Activated T-cell treated with anti-CD3 and anti-CD28 coated beads, Interleukin-2, amount 50 U/mL, for 24 hours (primary cell): ENCODE data around the gene MRFAP1L1.

Experiments used
- DNase-seq: peaks from one replicate; pipeline ENCODE4 v3.0.0-alpha.2; 2020
- H3K27ac Mint-ChIP-seq: 2 replicates; pipeline ENCODE4 v1.8.0; 2020; ENCODE audit warnings: mild to moderate bottlenecking, mixed read lengths
- H3K27me3 Mint-ChIP-seq: 2 replicates; pipeline ENCODE4 v1.8.0; 2020; ENCODE audit warnings: mixed read lengths
- H3K36me3 Mint-ChIP-seq: 2 replicates; pipeline ENCODE4 v1.8.0; 2020; ENCODE audit warnings: low read depth, mixed read lengths
- H3K4me1 Mint-ChIP-seq: 2 replicates; pipeline ENCODE4 v1.8.0; 2020; ENCODE audit warnings: low read depth, mixed read lengths
- H3K4me3 Mint-ChIP-seq: 2 replicates; pipeline ENCODE4 v1.8.0; 2020; ENCODE audit warnings: mild to moderate bottlenecking, moderate library complexity, mixed read lengths
- H3K9me3 Mint-ChIP-seq: 2 replicates; pipeline ENCODE4 v1.8.0; 2020; ENCODE audit warnings: mixed read lengths

MRFAP1L1 gene

DNA sequence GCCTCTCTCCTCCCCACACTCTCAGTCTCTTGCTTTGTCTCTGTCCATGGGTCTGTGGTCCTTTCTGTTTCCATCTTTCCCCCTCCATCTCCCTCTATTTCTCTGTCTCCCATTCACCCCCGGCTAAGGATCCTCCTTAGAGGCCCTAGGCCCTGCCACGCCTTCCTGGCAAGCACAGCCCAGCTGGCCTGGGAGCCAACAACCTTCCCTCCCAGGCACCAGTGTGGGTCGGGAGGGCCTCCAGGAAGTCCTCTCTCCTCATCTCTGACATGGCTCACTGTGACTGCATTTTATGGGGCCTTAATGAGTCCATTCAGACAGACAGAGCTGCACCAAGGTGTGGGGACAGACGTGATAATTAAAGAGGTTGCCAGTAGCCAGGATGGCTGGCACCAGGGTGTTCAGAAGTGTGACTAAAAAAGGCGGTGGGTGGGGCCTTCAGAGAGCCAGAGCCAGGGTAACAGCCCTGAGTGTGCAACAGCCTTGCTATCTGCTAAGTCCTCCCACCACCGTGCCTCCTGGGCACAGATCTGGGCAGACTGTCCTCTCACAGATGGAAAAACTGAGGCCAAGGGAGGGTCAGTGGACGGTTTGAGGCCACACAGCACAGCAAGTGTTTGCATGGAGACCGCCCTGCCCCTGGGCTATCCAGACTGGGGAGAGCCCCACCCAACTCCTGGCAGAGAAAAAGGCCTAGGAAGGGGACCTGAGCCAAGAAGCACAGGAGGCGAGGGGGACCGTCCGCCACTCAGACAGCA lies 37.8 kb upstream of the MRFAP1L1 start:
- no peaks in the 10 kb centered on the region for H3K36me3 Mint-ChIP-seq
- no peak overlapping the region for H3K4me3 Mint-ChIP-seq
- no peak for DNase-seq
- H3K27ac Mint-ChIP-seq, result no peak overlapping the region
- peaks cover 14% of the 10 kb centered on the region for H3K4me1 Mint-ChIP-seq
- no peaks in the 10 kb centered on the region for H3K9me3 Mint-ChIP-seq
- no peaks in the 10 kb centered on the region for H3K27me3 Mint-ChIP-seq

DNA sequence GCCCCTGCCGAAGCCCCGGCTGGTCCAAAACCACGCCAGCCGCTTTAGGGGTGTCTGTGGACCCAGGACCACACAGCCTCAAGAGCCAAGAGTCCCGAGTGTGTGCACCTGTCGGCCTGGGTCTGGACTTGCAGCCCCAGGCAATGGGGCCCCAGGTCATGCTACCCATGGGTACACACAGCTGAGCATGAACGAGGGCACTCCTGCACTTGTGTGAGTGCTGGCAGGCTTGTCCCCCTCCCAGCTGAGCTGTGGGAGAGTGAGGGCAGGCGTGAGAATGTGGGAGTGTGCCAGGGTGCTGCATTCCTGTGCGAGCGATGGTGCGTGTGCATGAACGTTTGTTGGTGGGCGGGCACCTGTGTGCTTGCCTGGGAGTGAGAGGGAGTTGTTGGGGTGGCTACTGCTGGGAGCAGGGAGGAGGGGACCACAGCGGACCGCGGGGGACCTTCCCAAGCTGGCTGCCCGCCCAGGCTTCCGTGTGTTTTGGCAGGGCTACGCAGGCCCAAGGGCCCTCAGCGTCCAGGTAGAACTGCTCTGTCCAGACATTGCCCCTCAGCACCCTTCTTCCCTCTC lies 37.1 kb upstream of the MRFAP1L1 start:
- H3K27me3 Mint-ChIP-seq, result no peaks in the 10 kb centered on the region
- H3K4me1 Mint-ChIP-seq, result peaks cover 15% of the 10 kb centered on the region
- no peaks in the 10 kb centered on the region for H3K9me3 Mint-ChIP-seq
- no peaks in the 10 kb centered on the region for H3K36me3 Mint-ChIP-seq
- no peak overlapping the region for H3K4me3 Mint-ChIP-seq
- no peak overlapping the region for H3K27ac Mint-ChIP-seq
- no peak for DNase-seq

DNA sequence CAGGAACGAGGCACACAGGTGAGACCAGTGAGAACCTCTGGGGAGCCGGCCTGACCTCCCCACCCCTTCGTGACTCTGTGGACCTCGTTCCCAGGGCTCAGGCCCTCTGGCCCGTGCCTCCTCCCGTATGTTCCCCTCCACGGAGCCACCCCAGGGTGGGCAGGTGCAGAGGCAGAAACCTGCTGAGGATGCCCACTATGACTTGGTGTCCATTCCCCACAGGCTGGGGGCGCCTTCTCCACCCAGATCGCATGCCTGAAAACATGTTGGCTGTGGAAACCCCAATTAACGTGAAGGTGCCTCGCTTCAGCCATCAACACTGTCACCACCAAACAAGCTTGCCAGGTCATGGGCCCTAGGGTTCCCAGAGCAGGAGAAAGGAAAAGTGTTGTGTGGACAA lies 33.3 kb upstream of the MRFAP1L1 start:
- Mint-ChIP-seq H3K36me3 (no peaks in the 10 kb centered on the region), H3K4me1 (peaks cover 5% of the 10 kb centered on the region), H3K9me3 (no peaks in the 10 kb centered on the region), H3K4me3 (no peak overlapping the region), H3K27ac (no peak overlapping the region), H3K27me3 (no peaks in the 10 kb centered on the region)
- no peak for DNase-seq

DNA sequence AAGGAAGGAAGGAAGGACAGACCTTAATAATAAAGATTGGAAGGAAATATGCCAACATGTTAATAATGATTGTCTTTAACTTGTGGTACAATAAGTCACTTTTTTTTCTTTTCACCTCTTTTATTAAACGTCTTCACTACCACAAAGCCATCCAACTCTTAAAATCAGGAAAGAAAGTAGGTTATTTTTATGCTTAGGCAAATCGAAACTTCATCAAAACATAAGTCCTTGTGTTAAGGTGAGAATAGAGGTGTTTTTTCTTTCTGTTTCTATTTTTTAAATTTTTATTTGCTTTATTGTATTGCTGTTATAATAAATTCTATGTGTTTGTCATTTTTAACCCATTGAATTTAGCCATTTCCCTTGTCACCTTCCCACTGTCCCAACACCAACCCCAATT lies 32.8 kb upstream of the MRFAP1L1 start:
- no peak overlapping the region for H3K4me3 Mint-ChIP-seq
- no peak for DNase-seq

DNA sequence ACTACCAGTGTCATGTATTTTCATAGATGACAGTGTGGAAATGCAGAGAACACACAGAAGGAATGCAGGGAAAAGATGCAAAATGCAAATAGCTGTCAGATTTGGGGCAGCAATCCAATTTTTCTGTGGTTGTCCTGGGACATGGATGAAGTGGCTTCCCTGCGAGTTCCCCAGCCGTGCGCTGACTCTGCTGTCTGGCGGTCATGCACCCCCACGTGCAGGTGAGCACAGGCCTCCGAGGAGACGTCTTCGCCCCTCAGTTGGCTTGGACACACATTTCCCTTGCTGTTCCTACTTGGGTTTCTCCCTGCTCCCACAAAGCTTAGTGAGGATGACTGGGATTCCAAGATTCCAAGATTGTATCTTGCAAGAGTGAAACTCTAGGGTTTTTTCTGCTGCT lies 30.7 kb upstream of the MRFAP1L1 start:
- no peaks in the 10 kb centered on the region for H3K27me3 Mint-ChIP-seq

More for the DNA sequence above, 32.8 kb upstream of the MRFAP1L1 start:
- Mint-ChIP-seq H3K9me3 (no peaks in the 10 kb centered on the region), H3K27me3 (no peaks in the 10 kb centered on the region), H3K27ac (no peak overlapping the region), H3K4me1 (peaks cover 5% of the 10 kb centered on the region), H3K36me3 (no peaks in the 10 kb centered on the region)

DNA sequence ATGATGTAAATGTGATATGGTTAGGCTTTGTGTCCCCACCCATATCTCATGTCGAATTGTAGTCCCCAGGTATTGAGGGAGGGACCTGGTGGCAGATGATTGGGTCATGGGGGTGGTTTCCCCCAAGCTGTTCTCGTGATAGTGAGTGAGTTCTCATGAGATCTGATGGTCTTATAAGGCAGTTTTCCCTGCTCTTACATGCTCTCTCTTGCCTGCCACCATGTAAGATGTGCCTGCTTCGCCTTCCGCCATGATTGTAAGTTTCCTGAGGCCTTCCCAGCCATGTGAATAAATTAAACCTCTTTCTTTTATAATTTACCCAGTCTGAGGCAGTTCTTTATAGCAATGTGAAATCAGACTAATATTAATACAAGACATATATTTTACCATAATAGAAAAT lies 30.3 kb upstream of the MRFAP1L1 start:
- Mint-ChIP-seq H3K27ac (no peak overlapping the region), H3K27me3 (no peaks in the 10 kb centered on the region), H3K4me1 (peaks cover 5% of the 10 kb centered on the region), H3K36me3 (no peaks in the 10 kb centered on the region), H3K9me3 (no peaks in the 10 kb centered on the region), H3K4me3 (no peak overlapping the region)
- no peak for DNase-seq

More for the DNA sequence above, 30.7 kb upstream of the MRFAP1L1 start:
- Mint-ChIP-seq H3K4me3 (no peak overlapping the region), H3K36me3 (no peaks in the 10 kb centered on the region), H3K9me3 (no peaks in the 10 kb centered on the region), H3K27ac (no peak overlapping the region), H3K4me1 (peaks cover 5% of the 10 kb centered on the region)
- DNase-seq, result no peak

DNA sequence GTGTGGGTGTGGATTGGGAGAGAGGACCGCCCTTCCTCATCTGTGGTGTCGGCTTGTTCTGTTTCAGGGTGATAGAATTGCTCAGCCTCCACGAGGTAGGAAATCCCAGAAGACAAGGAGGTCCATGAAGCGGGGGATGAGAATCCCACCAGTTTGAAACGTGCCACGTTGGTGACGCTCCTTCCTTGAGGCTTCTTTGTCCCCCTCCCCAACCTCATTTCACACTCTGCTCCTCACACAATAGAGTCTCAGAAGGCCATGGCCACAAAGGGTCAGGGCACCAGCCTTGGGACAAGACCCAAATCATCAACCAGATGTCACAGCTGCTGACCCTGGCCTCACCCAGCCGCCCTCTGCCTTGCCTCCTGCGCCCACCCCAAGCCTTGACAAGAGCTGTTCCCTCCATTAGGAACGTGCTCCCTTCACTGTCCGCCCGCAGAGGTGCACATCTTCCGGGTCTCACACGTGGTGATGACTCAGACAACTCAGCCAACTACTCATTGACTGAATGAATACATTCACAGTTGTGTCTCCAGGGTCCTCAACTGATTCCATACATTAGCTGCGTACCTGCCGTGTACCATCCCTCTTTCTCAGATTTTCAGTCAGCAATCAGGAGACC lies 24.6 kb upstream of the MRFAP1L1 start:
- Mint-ChIP-seq H3K4me3 (no peak overlapping the region), H3K9me3 (no peaks in the 10 kb centered on the region), H3K27ac (no peak overlapping the region), H3K36me3 (no peaks in the 10 kb centered on the region), H3K27me3 (no peaks in the 10 kb centered on the region), H3K4me1 (no peaks in the 10 kb centered on the region)
- DNase-seq, result no peak

DNA sequence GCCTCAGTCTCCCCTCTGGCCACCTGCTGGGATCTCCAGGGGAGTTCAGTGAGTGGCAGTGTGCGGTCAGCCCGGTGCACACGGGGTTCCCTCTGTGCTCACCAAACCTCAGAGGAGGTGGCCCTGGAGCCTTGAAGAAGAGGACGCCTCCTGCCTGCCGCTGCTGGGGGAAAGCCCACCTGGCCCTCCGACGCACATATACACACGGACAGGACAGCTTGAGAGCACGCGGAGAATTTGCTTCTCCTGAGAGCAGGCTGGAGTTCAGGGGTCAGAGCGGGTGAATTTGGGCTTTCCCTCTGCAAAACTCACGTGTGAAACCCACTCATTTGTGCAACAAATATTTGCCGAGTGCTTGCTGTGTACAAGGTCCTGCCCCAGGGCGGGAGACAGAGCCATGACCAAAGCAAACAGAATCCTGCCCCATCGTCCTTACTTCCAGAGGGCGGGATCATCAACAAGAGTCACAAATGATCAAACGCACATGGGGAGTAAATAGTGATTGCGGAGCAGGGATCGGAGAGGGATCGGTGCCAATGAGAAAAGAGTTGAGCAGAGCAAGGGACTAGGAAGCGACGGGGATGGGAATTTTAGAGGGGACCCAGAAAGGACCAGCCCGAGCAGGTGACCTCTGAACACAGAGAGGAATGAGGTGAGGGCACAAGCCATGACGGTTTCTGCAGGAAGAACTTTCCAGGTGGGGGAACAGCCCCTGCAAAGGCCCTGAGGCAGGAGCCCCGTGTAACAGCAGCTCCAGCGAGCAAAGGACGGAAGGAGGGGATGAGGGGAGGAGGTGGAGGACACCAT lies 23.9 kb upstream of the MRFAP1L1 start:
- Mint-ChIP-seq H3K27me3 (no peaks in the 10 kb centered on the region), H3K4me1 (no peaks in the 10 kb centered on the region), H3K27ac (no peak overlapping the region), H3K9me3 (no peaks in the 10 kb centered on the region), H3K4me3 (no peak overlapping the region), H3K36me3 (no peaks in the 10 kb centered on the region)
- DNase-seq, result peak; percentile 13

DNA sequence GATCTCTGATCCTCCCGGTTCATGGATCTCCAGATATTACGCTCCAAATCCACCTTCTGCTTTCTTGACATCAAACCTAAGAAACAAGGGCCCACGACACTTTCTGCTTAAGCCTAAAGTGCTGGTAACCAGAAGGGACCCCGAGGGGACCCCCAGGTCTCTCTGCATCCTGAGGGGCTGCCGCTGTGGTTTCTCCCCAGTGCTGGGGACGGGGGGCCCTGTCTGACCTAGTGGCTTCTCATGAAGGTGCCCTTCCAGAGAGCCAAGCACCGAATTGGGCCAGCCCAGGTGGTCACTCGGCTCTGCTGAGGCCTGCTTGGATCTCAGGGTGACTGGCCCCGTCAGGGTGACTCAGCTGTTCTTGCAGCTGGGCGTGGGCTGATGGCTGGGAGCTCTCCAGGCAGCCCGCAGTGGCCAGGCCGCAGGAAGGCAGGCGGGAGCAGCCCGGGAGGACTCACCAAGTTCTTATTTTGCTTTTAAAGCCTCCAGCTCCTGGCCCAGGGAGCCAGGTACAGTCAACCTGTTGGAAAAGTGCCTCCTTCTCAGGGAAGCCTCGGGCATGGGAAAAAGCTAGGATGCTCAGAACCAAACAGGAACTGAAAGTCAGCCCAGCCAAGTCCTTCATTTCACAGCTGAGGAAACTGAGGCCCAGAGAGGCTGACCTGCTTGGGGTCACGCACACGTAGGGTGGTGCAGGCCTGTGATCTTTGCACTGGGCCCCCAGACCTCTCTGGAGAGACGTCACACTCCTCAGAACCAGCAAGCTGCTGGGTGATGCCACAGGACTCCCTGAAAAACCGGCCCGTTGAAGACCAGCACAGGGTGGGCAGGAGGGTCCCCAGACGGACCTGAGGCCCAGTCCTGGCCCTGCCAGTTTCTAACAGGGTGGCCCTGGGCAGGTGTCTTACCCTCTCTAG lies 23.0 kb upstream of the MRFAP1L1 start:
- no peak for DNase-seq
- no peaks in the 10 kb centered on the region for H3K36me3 Mint-ChIP-seq
- no peaks in the 10 kb centered on the region for H3K27me3 Mint-ChIP-seq
- no peak overlapping the region for H3K27ac Mint-ChIP-seq
- H3K9me3 Mint-ChIP-seq, result no peaks in the 10 kb centered on the region
- H3K4me3 Mint-ChIP-seq, result no peak overlapping the region
- peaks cover 5% of the 10 kb centered on the region for H3K4me1 Mint-ChIP-seq

DNA sequence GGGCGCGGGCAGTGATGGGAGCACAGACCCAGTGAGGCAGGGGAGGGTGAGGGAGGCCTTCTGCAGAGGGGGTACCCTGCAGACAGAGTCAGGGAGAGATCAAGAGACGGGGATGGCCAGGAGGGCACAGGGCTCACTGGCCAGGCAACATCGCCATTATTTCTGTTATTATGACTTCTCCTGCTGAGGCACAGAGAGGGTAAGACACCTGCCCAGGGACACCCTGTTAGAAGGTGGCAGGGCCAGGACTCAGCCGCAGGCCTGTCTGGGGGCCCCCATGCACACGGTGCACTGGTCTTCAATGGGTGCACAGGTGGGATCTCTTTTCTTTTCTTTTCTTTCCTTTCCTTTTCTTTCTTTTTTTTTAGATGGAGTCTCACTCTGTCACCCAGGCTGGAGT lies 22.1 kb upstream of the MRFAP1L1 start:
- Mint-ChIP-seq H3K4me1 (peaks cover 5% of the 10 kb centered on the region), H3K27ac (no peak overlapping the region), H3K9me3 (no peaks in the 10 kb centered on the region), H3K27me3 (no peaks in the 10 kb centered on the region), H3K36me3 (no peaks in the 10 kb centered on the region), H3K4me3 (no peak overlapping the region)
- peak; percentile 17 for DNase-seq

DNA sequence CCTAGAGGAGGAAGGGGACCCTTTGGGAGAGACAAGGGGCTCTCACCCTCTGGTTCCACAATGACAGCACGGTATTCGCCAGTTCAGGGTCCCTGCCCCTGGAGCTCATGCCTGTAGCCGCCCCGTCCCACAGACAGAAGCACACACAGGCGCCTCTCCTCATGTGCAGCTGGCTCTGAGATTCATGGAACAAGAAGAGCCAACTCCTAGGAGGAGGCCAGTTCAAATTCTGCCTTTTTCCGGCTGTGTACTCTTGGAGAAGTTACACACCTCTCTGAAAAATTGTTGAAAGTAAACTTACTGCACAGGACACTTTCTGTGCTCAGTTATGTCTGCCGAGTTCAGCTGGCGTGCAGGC lies 21.6 kb upstream of the MRFAP1L1 start:
- Mint-ChIP-seq H3K27me3 (no peaks in the 10 kb centered on the region), H3K36me3 (no peaks in the 10 kb centered on the region), H3K9me3 (no peaks in the 10 kb centered on the region), H3K4me3 (no peak overlapping the region), H3K4me1 (peaks cover 5% of the 10 kb centered on the region), H3K27ac (no peak overlapping the region)
- DNase-seq, result peak; percentile 5

DNA sequence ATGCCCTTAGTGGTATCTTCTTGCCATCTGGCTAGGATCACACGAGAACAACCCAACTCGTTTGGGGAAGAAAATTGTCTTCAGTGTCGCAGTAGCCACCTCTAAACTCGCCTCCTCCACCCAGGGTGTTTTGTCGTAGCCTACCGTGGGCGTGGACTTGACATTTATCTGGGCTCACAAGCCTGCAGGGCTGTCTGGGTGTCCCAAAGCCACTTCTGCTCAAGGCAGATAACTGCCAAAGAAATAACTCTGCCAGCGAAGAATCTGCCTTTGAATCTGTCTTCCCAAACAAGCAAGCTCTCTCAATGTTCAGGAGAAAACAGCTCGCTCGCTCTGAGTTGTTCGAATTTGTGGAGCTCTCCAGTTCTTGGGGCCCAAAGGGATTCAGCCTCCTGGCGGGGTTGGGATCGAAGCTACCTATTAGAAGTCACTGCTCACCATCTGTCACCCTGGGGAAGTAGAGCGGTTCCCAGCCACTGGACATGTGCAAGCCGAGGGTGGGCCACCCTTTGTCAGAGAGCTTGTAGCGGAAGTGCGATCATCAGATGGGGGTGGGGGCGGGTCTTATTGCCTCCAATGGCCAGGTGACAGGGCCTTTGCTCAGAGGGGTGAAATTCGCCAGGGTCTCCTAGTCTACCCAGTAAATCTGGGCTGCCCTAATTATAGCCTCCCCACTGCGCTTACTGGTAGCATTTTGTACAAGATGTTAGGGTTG lies 21.1 kb upstream of the MRFAP1L1 start:
- Mint-ChIP-seq H3K9me3 (no peaks in the 10 kb centered on the region), H3K27ac (no peak overlapping the region), H3K4me3 (no peak overlapping the region), H3K36me3 (no peaks in the 10 kb centered on the region), H3K4me1 (peaks cover 5% of the 10 kb centered on the region), H3K27me3 (no peaks in the 10 kb centered on the region)
- DNase-seq, result peak; percentile 25

DNA sequence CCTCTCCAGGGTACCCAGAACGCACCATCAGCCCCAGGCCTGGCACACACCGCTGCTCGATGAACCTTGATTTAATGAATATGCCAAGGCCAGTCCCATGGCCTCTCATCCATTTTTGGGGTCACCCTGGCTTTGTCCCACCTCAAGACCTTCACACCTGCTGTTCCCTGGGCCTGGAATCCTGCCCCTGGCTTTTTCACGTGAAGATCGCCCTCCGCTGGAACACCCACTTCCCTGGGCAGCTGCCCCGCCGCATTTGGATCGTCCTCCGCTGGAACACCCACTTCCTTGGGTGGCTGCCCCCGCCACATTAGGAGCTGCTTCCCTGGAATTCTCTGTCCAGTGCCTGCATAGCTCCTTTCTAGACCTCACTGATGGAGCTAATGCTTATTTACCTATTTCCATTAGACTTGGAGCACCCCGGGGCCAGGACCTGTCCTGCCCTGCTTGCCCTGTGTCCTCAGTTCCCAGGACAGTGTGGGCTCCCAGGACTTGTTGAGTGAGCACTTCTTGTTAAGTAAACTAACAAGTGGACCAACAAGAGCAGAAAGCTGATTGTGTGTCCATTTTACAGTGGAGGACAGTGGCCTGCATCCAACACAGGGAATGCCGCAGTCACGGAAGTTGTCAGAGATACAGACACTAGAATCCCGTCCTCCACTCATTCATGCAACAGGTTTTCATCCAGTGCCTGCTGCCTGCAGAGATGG lies 18.8 kb upstream of the MRFAP1L1 start:
- Mint-ChIP-seq H3K4me3 (no peak overlapping the region), H3K27ac (no peak overlapping the region)

More for the DNA sequence above, 18.8 kb upstream of the MRFAP1L1 start:
- Mint-ChIP-seq H3K27me3 (no peaks in the 10 kb centered on the region), H3K4me1 (peaks cover 5% of the 10 kb centered on the region), H3K36me3 (no peaks in the 10 kb centered on the region), H3K9me3 (no peaks in the 10 kb centered on the region)
- DNase-seq, result no peak
